ENCODE data around the gene MEGF11.

DNA sequence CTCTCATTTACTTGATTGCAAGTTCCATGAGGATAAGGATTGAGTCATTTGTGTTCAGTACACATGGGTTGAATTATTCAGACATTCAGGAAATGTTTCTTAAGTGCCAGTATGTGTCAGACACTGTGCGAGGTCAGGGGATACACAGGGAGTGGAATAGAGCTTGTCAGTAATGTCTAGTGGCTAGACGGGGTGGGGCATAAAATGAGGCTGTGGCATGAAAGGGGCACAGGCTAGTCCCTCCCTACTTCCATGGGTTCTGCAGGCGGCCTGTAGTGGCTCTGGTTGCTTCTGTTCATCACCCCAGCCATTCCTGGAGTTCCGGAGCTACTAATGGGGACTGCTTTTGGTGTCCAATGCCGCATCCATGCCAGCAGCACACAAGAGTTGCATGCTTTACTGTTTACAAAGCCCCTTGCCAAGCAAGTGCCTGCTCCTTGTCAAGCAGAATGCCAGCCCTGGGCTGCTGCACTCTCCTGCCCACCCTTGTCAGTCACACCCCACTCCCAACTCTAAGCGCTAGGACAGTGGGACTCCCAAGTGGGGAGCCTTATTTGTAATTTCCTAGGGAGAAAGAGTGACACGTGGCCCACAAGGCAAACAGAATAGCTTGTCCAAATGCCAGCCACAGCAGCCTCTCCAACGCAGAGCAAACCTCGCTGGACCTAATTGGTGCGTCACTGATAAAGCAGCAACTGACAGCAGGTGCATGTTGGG lies 313.5 kb downstream of the MEGF11 start:
- no peak for TF ChIP-seq POLR2A (IDR thresholded peaks at IDR 0.05)
- TF ChIP-seq, protein P1, sequence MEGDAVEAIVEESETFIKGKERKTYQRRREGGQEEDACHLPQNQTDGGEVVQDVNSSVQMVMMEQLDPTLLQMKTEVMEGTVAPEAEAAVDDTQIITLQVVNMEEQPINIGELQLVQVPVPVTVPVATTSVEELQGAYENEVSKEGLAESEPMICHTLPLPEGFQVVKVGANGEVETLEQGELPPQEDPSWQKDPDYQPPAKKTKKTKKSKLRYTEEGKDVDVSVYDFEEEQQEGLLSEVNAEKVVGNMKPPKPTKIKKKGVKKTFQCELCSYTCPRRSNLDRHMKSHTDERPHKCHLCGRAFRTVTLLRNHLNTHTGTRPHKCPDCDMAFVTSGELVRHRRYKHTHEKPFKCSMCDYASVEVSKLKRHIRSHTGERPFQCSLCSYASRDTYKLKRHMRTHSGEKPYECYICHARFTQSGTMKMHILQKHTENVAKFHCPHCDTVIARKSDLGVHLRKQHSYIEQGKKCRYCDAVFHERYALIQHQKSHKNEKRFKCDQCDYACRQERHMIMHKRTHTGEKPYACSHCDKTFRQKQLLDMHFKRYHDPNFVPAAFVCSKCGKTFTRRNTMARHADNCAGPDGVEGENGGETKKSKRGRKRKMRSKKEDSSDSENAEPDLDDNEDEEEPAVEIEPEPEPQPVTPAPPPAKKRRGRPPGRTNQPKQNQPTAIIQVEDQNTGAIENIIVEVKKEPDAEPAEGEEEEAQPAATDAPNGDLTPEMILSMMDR (IDR thresholded peaks at IDR 0.05): no peak
